IPS-11a (cell line): ENCODE data around the gene ZNF443.
"Not testable (repeated sequence)": the region's sequence is repeated elsewhere in the genome, so short reads cannot be mapped to it uniquely, and the experiment has no call there.

Experiments
- H3K4me3 ChIP-seq: one replicate; pipeline ENCODE4 v1.5.1; 2013; ENCODE audit warnings: low read depth, low read length, control low read depth

The ZNF443 gene

GRCh38 chr19:12440541-12441316, at the start of gene ZNF443:
TSS of gene ZNF443 (minus strand) at chr19:12441021. CDS start at chr19:12440914, 107 bp downstream.
- H3K4me3 ChIP-seq = peak within 1 kb of the TSS; percentile 63

- H3K4me3 ChIP-seq = not testable (repeated sequence)
Observed at GRCh38 chr19:12486265-12486783, 45.5 kb upstream of the ZNF443 start.

GRCh38 chr19:12485571-12485970, 44.8 kb upstream of the ZNF443 start:
- H3K4me3 ChIP-seq = no peak overlapping the region

GRCh38 chr19:12485052-12485416, 44.2 kb upstream of the ZNF443 start:
- H3K4me3 ChIP-seq = peak overlapping the region; percentile 67

- H3K4me3 ChIP-seq = peak within 1 kb of the TSS; percentile 67
Observed at GRCh38 chr19:12484371-12485051, 43.7 kb upstream of the ZNF443 start, which contains the start of gene ZNF709. TSS of gene ZNF709 (minus strand) at chr19:12484816. CDS start at chr19:12484657, 159 bp downstream.

GRCh38 chr19:12484011-12484370, 43.2 kb upstream of the ZNF443 start:
- H3K4me3 ChIP-seq = peak overlapping the region; percentile 67

GRCh38 chr19:12482509-12482886, 41.7 kb upstream of the ZNF443 start:
- no peak overlapping the region for H3K4me3 ChIP-seq

GRCh38 chr19:12481781-12482508, 41.1 kb upstream of the ZNF443 start:
- no peak overlapping the region for H3K4me3 ChIP-seq

GRCh38 chr19:12478234-12478941, 37.6 kb upstream of the ZNF443 start:
- no peak overlapping the region for H3K4me3 ChIP-seq

- not testable (repeated sequence) for H3K4me3 ChIP-seq
Observed at GRCh38 chr19:12467651-12468050, 26.8 kb upstream of the ZNF443 start.

- no peak overlapping the region for H3K4me3 ChIP-seq
Observed at GRCh38 chr19:12465211-12465610, 24.4 kb upstream of the ZNF443 start.

- no peak overlapping the region for H3K4me3 ChIP-seq
Observed at GRCh38 chr19:12464769-12465168, 23.9 kb upstream of the ZNF443 start.

GRCh38 chr19:12464139-12464538, 23.3 kb upstream of the ZNF443 start:
- H3K4me3 ChIP-seq = not testable (repeated sequence)

GRCh38 chr19:12453495-12453894, 12.7 kb upstream of the ZNF443 start:
- H3K4me3 ChIP-seq = no peak overlapping the region

GRCh38 chr19:12450844-12451243, 10.0 kb upstream of the ZNF443 start:
- H3K4me3 ChIP-seq = no peak overlapping the region

- no peak overlapping the region for H3K4me3 ChIP-seq
Observed at GRCh38 chr19:12448808-12449207, 8.0 kb upstream of the ZNF443 start.

- H3K4me3 ChIP-seq = peak overlapping the region; percentile 63
Observed at GRCh38 chr19:12439686-12440540, 908 bp downstream of the ZNF443 start.

GRCh38 chr19:12430726-12431299, 10.0 kb downstream of the ZNF443 start:
- H3K4me3 ChIP-seq = not testable (repeated sequence)

- no peak overlapping the region for H3K4me3 ChIP-seq
Observed at GRCh38 chr19:12425888-12426274, 14.9 kb downstream of the ZNF443 start.
